ENCODE data around the gene ITPK1. TPM values are rescaled to one million over a fixed set of nuclear protein-coding genes. Genes with fewer than 3 reads are reported as not detected.

The ITPK1 gene
- total and polyA plus RNA-seq, 2 donors (not counting 3 experiments of a cell fraction or from before 2014, with no cell fraction given): 39.6 to 51.8 TPM

DNA sequence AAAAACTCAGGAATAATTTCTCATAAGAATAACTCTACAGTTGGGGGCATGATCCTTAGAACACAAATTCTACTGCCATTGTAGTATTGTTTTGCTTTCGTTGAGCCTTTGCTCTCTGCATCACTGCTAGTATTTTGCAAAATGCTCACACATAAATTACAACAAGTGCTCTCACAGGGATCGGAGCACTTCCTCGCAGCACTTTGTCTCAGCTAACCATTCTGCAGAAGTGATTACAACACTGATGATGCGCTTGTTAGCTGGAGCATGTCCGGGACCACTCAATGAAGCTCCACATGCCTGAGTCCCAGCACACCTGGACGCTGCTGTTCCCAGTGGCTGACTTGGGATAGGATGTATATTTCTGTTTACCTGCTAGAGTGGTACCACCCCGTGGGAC lies 37.4 kb upstream of the ITPK1 start:
- DNase-seq (ENCODE audit: low read depth, low spot score): no peak
- Histone ChIP-seq H3K4me3 (replicated peaks in 1 of 3; ENCODE audit: insufficient read depth in 1 of 3, low read depth in 1 of 3, low read length in 3 of 3) (no peak overlapping the region), H2AFZ (ENCODE audit: low read depth, low read length) (no peak overlapping the region), H3K9me3 (replicated peaks; ENCODE audit: control insufficient read depth, insufficient read depth, low read length) (no peaks in the 10 kb centered on the region), H3K4me2 (ENCODE audit: insufficient read depth, low read length) (no peak overlapping the region), H3K36me3 (ENCODE audit: control insufficient read depth in 2 of 2, extremely low read depth in 1 of 2, insufficient read depth in 2 of 2, low read length in 2 of 2) (no peaks in the 10 kb centered on the region), H3K79me2 (ENCODE audit: control insufficient read depth, insufficient read depth, low read length) (no peaks in the 10 kb centered on the region), H3K9ac (replicated peaks; ENCODE audit: extremely low read depth, insufficient read depth, low read length) (no peak overlapping the region), H3K27ac (ENCODE audit: insufficient read depth, low read depth, low read length) (no peak overlapping the region), H3K9me1 (replicated peaks; ENCODE audit: control insufficient read depth, extremely low read depth, insufficient read depth, low read length) (no peaks in the 10 kb centered on the region), H4K20me1 (replicated peaks; ENCODE audit: control insufficient read depth, extremely low read depth, insufficient read depth, low read length) (no peaks in the 10 kb centered on the region), H3K27me3 (ENCODE audit: control insufficient read depth in 2 of 2, insufficient read depth in 2 of 2, low read length in 2 of 2) (no peaks in the 10 kb centered on the region), H3K4me1 (ENCODE audit: control insufficient read depth, extremely low read depth, insufficient read depth, low read length) (no peaks in the 10 kb centered on the region)
- ChIA-PET POLR2A (no interaction called here), CTCF (no interaction called here)
- dilution Hi-C loops (cut with MboI; ENCODE audit: extremely low pct_ligation_motif_present, low sequenced_read_pairs): no loop called here
- intact Hi-C loops (cut with micrococcal nuclease): no loop called here
- no TSS peak for BruUV-seq (replicated peaks)
- TF ChIP-seq JUN (IDR thresholded peaks at IDR 0.05; ENCODE audit: borderline replicate concordance, insufficient read depth, insufficient read length, low read depth) (no peak), POLR2A (IDR thresholded peaks at IDR 0.05; ENCODE audit: low read depth, low read length) (no peak), MYC (IDR thresholded peaks at IDR 0.05; ENCODE audit: low read depth, low read length) (no peak), POLR2AphosphoS5 (IDR thresholded peaks at IDR 0.05; ENCODE audit: insufficient read depth, low read depth, low read length) (no peak), EZH2 (IDR thresholded peaks at IDR 0.05; ENCODE audit: borderline replicate concordance, low read depth, low read length, severe bottlenecking) (no peak), FOS (IDR thresholded peaks at IDR 0.05; ENCODE audit: borderline replicate concordance, insufficient read depth, low read length) (no peak), GATA2 (IDR thresholded peaks at IDR 0.05; ENCODE audit: insufficient read depth, insufficient read length, low read depth, low read length) (no peak), MAX (IDR thresholded peaks at IDR 0.05; ENCODE audit: insufficient read depth, insufficient read length) (no peak)
- TF ChIP-seq, protein P1, sequence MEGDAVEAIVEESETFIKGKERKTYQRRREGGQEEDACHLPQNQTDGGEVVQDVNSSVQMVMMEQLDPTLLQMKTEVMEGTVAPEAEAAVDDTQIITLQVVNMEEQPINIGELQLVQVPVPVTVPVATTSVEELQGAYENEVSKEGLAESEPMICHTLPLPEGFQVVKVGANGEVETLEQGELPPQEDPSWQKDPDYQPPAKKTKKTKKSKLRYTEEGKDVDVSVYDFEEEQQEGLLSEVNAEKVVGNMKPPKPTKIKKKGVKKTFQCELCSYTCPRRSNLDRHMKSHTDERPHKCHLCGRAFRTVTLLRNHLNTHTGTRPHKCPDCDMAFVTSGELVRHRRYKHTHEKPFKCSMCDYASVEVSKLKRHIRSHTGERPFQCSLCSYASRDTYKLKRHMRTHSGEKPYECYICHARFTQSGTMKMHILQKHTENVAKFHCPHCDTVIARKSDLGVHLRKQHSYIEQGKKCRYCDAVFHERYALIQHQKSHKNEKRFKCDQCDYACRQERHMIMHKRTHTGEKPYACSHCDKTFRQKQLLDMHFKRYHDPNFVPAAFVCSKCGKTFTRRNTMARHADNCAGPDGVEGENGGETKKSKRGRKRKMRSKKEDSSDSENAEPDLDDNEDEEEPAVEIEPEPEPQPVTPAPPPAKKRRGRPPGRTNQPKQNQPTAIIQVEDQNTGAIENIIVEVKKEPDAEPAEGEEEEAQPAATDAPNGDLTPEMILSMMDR (IDR thresholded peaks at IDR 0.05; ENCODE audit: extremely low read depth in 1 of 2, insufficient read depth in 1 of 2, low read depth in 1 of 2, low read length in 2 of 2): no peak
- no peak for FAIRE-seq
